Parathyroid adenoma (tissue), 2 donors: Measurements from ENCODE around the gene SLC17A3.

Experiments
- H2AFZ ChIP-seq: fragments of 300-600 bp; sonication (generic); one replicate; pipeline ENCODE4 v1.7.0; 2017; ENCODE audit warnings: antibody characterized with exemption, mild to moderate bottlenecking
- H3K27ac ChIP-seq: fragments of 300-600 bp; sonication (generic); one replicate; pipeline ENCODE4 v1.7.0; 2017
- H3K27me3 ChIP-seq: fragments of 300-600 bp; sonication (generic); one replicate; pipeline ENCODE4 v1.7.0; 2017; ENCODE audit warnings: low read length; ENCODE audit not compliant: control insufficient read depth, insufficient read depth
- H3K36me3 ChIP-seq: fragments of 300-600 bp; sonication (generic); one replicate; pipeline ENCODE4 v1.7.0; 2017; ENCODE audit warnings: low read length; ENCODE audit not compliant: control insufficient read depth, insufficient read depth
- H3K4me1 ChIP-seq: fragments of 300-600 bp; sonication (generic); one replicate; pipeline ENCODE4 v1.7.0; 2017; ENCODE audit warnings: control low read depth
- H3K4me2 ChIP-seq: fragments of 300-600 bp; sonication (generic); one replicate; pipeline ENCODE4 v1.7.0; 2017; ENCODE audit warnings: low read length
- H3K4me3 ChIP-seq: fragments of 300-600 bp; sonication (generic); one replicate; pipeline ENCODE4 v1.7.0; 2017; ENCODE audit warnings: low read depth, low read length
- H3K79me2 ChIP-seq: fragments of 300-600 bp; sonication (generic); one replicate; pipeline ENCODE4 v1.7.0; 2017; ENCODE audit warnings: control low read depth
- H3K9ac ChIP-seq: fragments of 300-600 bp; sonication (generic); one replicate; pipeline ENCODE4 v1.7.0; 2017; ENCODE audit warnings: mild to moderate bottlenecking
- H3K9me3 ChIP-seq: fragments of 300-600 bp; sonication (generic); one replicate; pipeline ENCODE4 v1.7.0; 2017; ENCODE audit warnings: low read length; ENCODE audit not compliant: control insufficient read depth
- TF ChIP-seq, protein P1 (sequence below): fragments of 300-600 bp; sonication (generic); IDR thresholded peaks from one replicate; pipeline ENCODE4 v1.7.0; 2017; ENCODE audit warnings: antibody characterized with exemption, mild to moderate bottlenecking
- donor health status: primary hyperparathyroidism.

The SLC17A3 gene

DNA sequence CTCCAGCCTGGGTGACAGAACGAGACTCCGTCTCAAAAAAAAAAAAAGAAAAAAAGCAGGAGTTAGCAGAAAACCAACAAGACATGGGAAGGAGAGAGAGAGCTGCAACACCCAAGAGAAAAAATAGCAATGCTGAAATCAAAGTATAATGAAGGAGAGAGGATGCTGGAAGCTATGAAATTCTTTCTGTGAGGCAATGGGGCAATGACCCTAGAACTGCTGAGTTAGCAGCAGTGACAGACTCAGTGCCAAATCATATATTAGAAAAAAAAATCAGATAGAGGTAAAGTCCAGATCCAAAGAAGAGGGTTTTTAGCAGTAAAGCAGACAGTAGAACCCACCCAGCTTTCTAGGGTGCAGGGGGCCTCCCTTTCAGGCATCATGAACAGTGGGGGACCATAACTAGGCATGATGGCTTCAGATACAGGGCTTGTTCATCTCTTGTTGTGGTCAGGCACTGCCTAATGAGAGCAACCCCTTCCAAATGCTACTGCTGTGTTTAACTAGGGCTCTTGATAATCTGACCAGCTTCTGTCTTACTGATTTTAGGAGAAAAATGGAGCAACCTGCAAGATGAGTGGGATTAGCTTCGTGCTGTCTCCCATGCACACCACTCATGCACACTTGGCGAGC, 29.5 kb upstream of the SLC17A3 start:
- H2AFZ ChIP-seq, result no peak overlapping the region
- no peak overlapping the region for H3K4me3 ChIP-seq
- no peak overlapping the region for H3K9ac ChIP-seq
- no peaks in the 10 kb centered on the region for H3K27me3 ChIP-seq
- H3K4me2 ChIP-seq, result no peak overlapping the region
- H3K36me3 ChIP-seq, result no peaks in the 10 kb centered on the region
- no peak overlapping the region for H3K27ac ChIP-seq
- TF ChIP-seq, protein P1, sequence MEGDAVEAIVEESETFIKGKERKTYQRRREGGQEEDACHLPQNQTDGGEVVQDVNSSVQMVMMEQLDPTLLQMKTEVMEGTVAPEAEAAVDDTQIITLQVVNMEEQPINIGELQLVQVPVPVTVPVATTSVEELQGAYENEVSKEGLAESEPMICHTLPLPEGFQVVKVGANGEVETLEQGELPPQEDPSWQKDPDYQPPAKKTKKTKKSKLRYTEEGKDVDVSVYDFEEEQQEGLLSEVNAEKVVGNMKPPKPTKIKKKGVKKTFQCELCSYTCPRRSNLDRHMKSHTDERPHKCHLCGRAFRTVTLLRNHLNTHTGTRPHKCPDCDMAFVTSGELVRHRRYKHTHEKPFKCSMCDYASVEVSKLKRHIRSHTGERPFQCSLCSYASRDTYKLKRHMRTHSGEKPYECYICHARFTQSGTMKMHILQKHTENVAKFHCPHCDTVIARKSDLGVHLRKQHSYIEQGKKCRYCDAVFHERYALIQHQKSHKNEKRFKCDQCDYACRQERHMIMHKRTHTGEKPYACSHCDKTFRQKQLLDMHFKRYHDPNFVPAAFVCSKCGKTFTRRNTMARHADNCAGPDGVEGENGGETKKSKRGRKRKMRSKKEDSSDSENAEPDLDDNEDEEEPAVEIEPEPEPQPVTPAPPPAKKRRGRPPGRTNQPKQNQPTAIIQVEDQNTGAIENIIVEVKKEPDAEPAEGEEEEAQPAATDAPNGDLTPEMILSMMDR, result no peak
- H3K4me1 ChIP-seq, result no peaks in the 10 kb centered on the region
- H3K79me2 ChIP-seq, result no peaks in the 10 kb centered on the region
- no peaks in the 10 kb centered on the region for H3K9me3 ChIP-seq

DNA sequence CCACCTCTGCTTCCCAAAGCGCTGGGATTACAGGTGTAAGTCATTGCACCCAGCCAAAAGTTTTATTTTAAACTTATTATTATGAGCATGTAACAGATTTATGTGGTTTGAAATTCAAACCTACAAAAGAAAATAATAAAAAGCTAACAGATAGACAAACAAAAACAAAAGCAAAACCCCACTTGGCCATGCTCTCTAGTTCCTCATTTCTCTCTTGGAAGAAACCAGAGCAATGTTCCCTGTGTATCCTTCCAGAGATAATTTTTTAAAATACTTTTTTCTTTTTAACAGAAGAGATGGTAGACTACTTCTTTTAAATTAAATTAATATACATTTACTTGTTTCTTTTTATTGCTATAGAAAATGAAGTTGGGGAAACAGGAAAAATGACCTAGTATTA, 28.0 kb upstream of the SLC17A3 start:
- no peak overlapping the region for H2AFZ ChIP-seq
- H3K9me3 ChIP-seq, result no peaks in the 10 kb centered on the region
- H3K36me3 ChIP-seq, result no peaks in the 10 kb centered on the region
- H3K27ac ChIP-seq, result no peak overlapping the region
- no peak overlapping the region for H3K9ac ChIP-seq
- no peaks in the 10 kb centered on the region for H3K79me2 ChIP-seq
- no peaks in the 10 kb centered on the region for H3K27me3 ChIP-seq
- H3K4me3 ChIP-seq, result no peak overlapping the region
- H3K4me2 ChIP-seq, result no peak overlapping the region
- H3K4me1 ChIP-seq, result no peaks in the 10 kb centered on the region
- TF ChIP-seq, protein P1, result no peak

DNA sequence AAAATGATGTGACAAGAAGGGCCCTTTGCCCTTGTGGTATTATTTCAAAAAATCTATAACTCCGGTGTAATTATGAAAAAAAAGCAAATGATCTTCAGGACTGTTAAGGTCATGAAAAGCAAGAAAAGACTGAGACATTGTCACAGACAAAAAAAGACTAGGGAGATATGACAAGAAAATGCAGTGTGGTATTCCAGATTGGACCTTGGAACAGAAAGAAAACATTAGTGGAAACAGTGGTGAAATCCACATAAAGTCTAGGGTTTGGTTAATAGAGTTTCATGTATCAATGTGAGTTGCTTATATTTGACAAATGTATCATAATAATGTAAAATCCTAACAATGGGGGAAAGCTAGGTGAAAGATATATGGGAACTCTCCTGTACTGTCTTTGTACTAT, 26.8 kb upstream of the SLC17A3 start:
- Histone ChIP-seq H3K9ac (no peak overlapping the region), H3K27me3 (no peaks in the 10 kb centered on the region), H3K4me2 (no peak overlapping the region), H2AFZ (no peak overlapping the region), H3K27ac (no peak overlapping the region), H3K4me1 (no peaks in the 10 kb centered on the region), H3K36me3 (no peaks in the 10 kb centered on the region), H3K4me3 (no peak overlapping the region), H3K79me2 (no peaks in the 10 kb centered on the region), H3K9me3 (no peaks in the 10 kb centered on the region)
- TF ChIP-seq, protein P1, result no peak

DNA sequence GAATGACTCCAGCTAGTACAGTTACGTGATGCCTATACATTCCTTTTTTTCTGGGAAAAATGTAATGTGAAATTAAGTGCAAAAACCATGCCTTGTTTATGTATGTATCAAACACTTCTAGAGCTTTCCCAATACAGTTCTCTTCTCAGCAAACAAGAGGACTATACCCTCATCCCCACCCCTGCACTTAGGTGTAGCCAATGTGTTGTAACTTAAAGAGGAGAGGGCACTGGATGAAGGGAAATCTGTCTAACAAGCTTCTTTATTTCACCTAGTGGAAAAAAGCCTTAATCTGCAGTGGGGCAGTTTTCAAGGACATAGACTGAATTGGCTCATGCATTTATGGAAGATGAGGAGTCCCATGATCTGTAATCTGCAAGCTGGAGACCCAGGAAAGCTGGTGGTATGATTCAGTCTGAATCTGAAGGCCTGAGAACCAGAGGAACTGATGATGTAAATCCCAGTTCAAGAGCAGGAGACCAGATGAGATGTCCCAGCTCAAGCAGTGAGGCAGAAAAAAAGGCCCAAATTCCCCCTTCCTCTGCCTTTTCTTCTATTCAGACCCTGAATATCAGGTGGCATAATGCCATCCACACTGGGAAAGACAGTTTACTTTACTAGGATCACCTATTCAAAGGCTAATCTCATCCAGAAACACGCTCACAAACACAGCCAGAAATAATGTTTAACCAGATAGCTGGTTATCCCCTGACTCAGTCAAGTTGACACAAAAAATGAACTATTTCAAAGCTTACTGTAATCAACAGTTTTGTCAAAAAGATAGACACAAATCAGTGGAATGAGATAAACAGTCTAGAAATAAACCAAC, 25.8 kb upstream of the SLC17A3 start:
- H3K27ac ChIP-seq, result no peak overlapping the region
- H3K36me3 ChIP-seq, result no peaks in the 10 kb centered on the region
- no peak overlapping the region for H3K4me3 ChIP-seq
- H3K4me1 ChIP-seq, result no peaks in the 10 kb centered on the region
- TF ChIP-seq, protein P1, result no peak
- no peaks in the 10 kb centered on the region for H3K79me2 ChIP-seq
- H3K4me2 ChIP-seq, result no peak overlapping the region
- no peaks in the 10 kb centered on the region for H3K9me3 ChIP-seq
- no peak overlapping the region for H3K9ac ChIP-seq
- no peaks in the 10 kb centered on the region for H3K27me3 ChIP-seq
- H2AFZ ChIP-seq, result no peak overlapping the region
